AG09309 (cell line): ENCODE data around the gene BCAS1.

Experiments
- DNase-seq: peaks from one replicate; pipeline ENCODE4 v3.0.0-alpha.2; 2010; ENCODE audit warnings: low read depth
- H3K4me3 ChIP-seq: 2 replicates; pipeline ENCODE4 v1.5.1; 2011; ENCODE audit warnings: mild to moderate bottlenecking, low read depth, low read length, moderate library complexity; ENCODE audit not compliant: control insufficient read depth
- TF ChIP-seq, protein P1 (sequence below): IDR thresholded peaks from 2 replicates; pipeline ENCODE4 v1.5.1; 2011; ENCODE audit warnings: mild to moderate bottlenecking, low read depth, low read length, inconsistent platforms; ENCODE audit not compliant: insufficient read depth, control insufficient read depth; ENCODE audit errors: missing control alignments

Gene BCAS1

DNA sequence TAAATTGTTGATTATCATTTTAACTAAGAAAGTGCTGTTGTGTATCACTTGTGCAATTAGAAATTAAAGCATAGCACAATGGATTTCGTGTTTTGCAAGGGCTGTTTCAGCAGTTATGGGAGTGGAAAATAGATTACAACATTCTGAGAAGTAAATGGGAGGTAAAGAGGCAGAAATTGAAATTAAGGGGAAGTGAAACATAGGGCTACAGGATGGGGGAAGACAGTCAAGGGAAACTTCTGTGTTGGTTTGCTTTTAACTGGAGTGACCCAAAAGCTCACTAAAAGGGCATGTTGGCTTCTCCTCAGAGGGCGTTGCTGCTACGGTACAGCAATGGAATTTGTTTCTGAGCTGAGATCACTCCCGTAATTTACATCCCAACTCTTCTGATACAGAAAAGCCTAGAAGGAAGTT is 147.5 kb downstream of the BCAS1 start:
- no peak for DNase-seq
- TF ChIP-seq, protein P1, sequence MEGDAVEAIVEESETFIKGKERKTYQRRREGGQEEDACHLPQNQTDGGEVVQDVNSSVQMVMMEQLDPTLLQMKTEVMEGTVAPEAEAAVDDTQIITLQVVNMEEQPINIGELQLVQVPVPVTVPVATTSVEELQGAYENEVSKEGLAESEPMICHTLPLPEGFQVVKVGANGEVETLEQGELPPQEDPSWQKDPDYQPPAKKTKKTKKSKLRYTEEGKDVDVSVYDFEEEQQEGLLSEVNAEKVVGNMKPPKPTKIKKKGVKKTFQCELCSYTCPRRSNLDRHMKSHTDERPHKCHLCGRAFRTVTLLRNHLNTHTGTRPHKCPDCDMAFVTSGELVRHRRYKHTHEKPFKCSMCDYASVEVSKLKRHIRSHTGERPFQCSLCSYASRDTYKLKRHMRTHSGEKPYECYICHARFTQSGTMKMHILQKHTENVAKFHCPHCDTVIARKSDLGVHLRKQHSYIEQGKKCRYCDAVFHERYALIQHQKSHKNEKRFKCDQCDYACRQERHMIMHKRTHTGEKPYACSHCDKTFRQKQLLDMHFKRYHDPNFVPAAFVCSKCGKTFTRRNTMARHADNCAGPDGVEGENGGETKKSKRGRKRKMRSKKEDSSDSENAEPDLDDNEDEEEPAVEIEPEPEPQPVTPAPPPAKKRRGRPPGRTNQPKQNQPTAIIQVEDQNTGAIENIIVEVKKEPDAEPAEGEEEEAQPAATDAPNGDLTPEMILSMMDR, result no peak
- no peak overlapping the region for H3K4me3 ChIP-seq

DNA sequence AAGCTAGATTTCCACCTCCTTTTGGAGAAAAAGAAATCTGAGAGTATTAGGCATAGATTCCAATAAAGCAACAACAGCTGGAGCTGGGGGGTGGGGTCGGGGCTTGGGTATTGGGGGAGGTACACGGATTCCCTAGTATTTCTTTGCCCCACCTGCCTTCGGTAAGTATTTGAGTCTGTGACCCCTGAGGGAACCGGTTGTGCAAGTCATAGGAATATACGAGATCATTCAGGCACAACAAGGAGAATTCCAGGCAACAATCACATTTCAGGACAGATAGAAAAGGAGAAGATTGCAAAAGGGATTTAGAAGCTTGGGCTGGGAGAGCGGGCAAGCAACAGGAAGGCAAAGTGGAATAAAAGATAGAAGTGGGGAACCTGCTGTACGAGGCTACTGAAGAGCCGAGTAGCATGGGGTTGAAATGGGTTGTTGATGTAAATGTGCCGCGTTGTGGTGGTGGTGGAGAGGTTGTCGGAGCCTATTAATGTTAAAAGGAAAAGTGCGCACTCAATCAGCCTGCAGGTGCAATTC is 148.9 kb downstream of the BCAS1 start:
- DNase-seq, result no peak
- H3K4me3 ChIP-seq, result no peak overlapping the region
- TF ChIP-seq, protein P1, result no peak

DNA sequence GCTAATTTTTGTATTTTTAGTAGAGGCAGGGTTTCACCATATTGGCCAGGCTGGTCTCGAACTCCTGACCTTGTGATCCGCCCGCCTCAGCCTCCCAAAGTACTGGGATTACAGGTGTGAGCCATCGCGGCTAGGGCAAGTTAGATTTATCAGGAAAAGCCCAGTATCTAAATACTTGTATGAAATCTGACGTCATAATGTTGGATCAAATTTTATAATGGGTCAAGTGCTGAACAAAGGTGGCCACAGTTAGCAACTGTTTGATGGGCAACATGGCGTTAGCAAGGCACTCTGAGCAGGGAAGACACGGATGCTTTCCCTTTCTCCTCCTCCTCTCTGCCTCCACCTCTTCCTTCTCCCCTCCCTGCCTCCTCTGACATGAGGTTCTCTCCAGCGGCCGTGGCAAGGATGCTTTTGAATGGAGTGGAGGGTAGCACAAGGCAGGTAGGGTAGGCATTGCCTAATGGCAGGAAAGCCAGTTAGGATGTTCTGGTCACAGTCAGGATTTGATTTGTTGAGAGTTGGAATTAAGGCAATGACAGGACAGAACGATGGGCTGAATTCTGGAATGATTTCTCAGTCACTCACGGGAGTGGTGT is 149.6 kb downstream of the BCAS1 start:
- H3K4me3 ChIP-seq, result no peak overlapping the region
- no peak for DNase-seq
- TF ChIP-seq, protein P1, result no peak

DNA sequence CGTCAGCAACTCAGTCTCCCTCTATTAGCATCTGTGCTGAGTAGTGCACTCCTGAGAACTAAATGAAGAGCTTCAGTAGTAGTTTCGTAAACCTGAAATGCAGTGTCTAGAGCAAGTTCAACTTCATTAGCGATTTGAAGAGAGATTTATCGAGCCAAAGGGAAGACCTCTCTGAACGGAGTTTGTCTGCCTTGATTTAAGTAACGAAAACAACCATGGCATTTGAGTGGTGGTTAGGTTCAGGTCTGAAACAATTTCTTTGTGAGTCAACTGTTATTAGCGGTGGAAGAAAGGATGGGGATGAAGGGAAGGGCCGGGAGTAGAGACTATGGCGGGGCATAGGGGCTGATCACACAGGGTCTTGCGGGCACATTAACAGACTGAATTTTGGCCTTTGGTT is 150.5 kb downstream of the BCAS1 start:
- no peak overlapping the region for H3K4me3 ChIP-seq
- no peak for DNase-seq
- TF ChIP-seq, protein P1, result no peak

DNA sequence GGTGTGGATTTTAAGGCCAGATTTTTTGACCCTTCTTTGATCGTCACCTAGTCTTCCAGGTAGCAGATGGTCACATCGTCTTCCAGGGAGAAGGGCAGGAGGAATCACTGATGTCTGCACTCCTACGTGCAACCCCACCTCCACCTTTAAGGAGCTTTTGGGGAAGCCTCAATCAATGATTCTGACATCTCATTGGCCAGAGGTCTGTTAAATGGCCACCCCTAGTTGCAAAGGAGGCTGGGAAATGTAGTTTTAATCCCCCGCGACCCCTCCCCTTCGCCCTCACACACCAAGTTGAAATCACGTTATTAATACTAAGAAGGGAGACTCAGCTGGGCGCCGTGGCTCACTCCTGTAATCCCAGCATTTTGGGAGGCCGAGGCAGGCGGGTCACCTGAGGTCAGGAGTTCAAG is 151.4 kb downstream of the BCAS1 start:
- DNase-seq, result no peak
- TF ChIP-seq, protein P1, result no peak
- H3K4me3 ChIP-seq, result no peak overlapping the region

DNA sequence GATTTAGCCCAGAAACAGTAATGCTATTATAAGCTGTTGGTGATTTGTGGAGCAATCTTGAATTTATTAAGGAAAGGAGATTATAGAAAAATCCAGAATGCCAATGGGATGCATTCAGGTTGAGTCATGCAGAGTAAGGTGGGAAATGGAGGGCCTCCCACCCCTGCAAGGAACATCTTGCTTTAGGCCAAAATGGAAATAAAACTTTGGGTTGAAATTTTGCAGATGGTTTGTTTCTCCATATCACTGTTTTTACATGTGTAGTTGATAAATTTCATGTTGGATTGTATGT is 152.4 kb downstream of the BCAS1 start:
- H3K4me3 ChIP-seq, result no peak overlapping the region
- DNase-seq, result no peak
- TF ChIP-seq, protein P1, result no peak
